Astrocyte (in vitro differentiated cells and primary cell): ENCODE data around the gene RRP9. TPM values are rescaled to one million over a fixed set of nuclear protein-coding genes. Genes with fewer than 3 reads are reported as not detected.

Source experiments
- DNase-seq: peaks from one replicate; pipeline ENCODE4 v3.0.0-alpha.2; 2010; ENCODE audit warnings: low read depth
- FAIRE-seq: peaks from 2 replicates; lab custom pipeline; 2011; peaks lifted over from hg19 to GRCh38; lab: Jason Lieb, UNC
- H2AFZ ChIP-seq: 2 replicates; pipeline ENCODE4 v1.6.0; 2012; ENCODE audit warnings: low read depth, low read length, inconsistent platforms
- H3K27ac ChIP-seq: 2 replicates; pipeline ENCODE4 v1.5.1; 2011; ENCODE audit warnings: low read depth, low read length, inconsistent platforms
- H3K27me3 ChIP-seq: 2 replicates; pipeline ENCODE4 v1.6.0; 2011; ENCODE audit warnings: low read length, inconsistent platforms; ENCODE audit not compliant: insufficient read depth
- H3K36me3 ChIP-seq: 2 replicates; pipeline ENCODE4 v1.5.1; 2011; ENCODE audit warnings: low read length, inconsistent platforms; ENCODE audit not compliant: insufficient read depth
- H3K4me1 ChIP-seq: 2 replicates; pipeline ENCODE4 v1.5.1; 2011; ENCODE audit warnings: low read length, inconsistent platforms; ENCODE audit not compliant: insufficient read depth
- H3K4me2 ChIP-seq: 2 replicates; pipeline ENCODE4 v1.6.0; 2012; ENCODE audit warnings: low read length, inconsistent platforms
- H3K4me3 ChIP-seq: 2 replicates; pipeline ENCODE4 v1.5.1; 2011; ENCODE audit warnings: low read depth, mild to moderate bottlenecking, low read length, inconsistent platforms; ENCODE audit not compliant: insufficient read depth
- H3K79me2 ChIP-seq: 2 replicates; pipeline ENCODE4 v1.6.0; 2012; ENCODE audit warnings: mild to moderate bottlenecking, low read length, inconsistent platforms; ENCODE audit not compliant: insufficient read depth
- H3K9ac ChIP-seq: 2 replicates; pipeline ENCODE4 v1.6.0; 2012; ENCODE audit warnings: mild to moderate bottlenecking, low read length, inconsistent platforms
- H3K9me3 ChIP-seq: 2 replicates; pipeline ENCODE4 v1.5.1; 2012; ENCODE audit warnings: low read depth, mild to moderate bottlenecking, low read length, inconsistent platforms; ENCODE audit not compliant: insufficient read depth
- H4K20me1 ChIP-seq: 2 replicates; pipeline ENCODE4 v1.6.0; 2012; ENCODE audit warnings: low read length, inconsistent platforms; ENCODE audit not compliant: insufficient read depth
- H3K27ac Mint-ChIP-seq: one replicate; pipeline ENCODE4 v1.8.0; 2021; ENCODE audit warnings: mild to moderate bottlenecking, mixed read lengths; ENCODE audit not compliant: unreplicated experiment
- H3K27me3 Mint-ChIP-seq: one replicate; pipeline ENCODE4 v1.8.0; 2021; ENCODE audit warnings: low read depth, mixed read lengths; ENCODE audit not compliant: unreplicated experiment
- H3K36me3 Mint-ChIP-seq: one replicate; pipeline ENCODE4 v1.8.0; 2021; ENCODE audit warnings: low read depth, mixed read lengths; ENCODE audit not compliant: unreplicated experiment
- H3K4me1 Mint-ChIP-seq: one replicate; pipeline ENCODE4 v1.8.0; 2021; ENCODE audit warnings: low read depth, mixed read lengths; ENCODE audit not compliant: unreplicated experiment
- H3K4me3 Mint-ChIP-seq: one replicate; pipeline ENCODE4 v1.8.0; 2021; ENCODE audit warnings: mild to moderate bottlenecking, moderate library complexity, mixed read lengths; ENCODE audit not compliant: unreplicated experiment
- H3K9me3 Mint-ChIP-seq: one replicate; pipeline ENCODE4 v1.8.0; 2021; ENCODE audit warnings: mild to moderate bottlenecking, mixed read lengths; ENCODE audit not compliant: unreplicated experiment
- CTCF ChIP-seq: IDR thresholded peaks from 2 replicates; pipeline ENCODE4 v1.5.1; 2011; ENCODE audit warnings: low read depth, mild to moderate bottlenecking, inconsistent platforms, low read length, moderate library complexity; ENCODE audit not compliant: insufficient read depth
- EZH2 ChIP-seq: IDR thresholded peaks from 2 replicates; pipeline ENCODE4 v1.6.1; 2012; ENCODE audit warnings: mild to moderate bottlenecking, low read length, inconsistent platforms; ENCODE audit not compliant: insufficient read depth
- total RNA-seq: library from RNA; stranded (reverse); gene quantifications from 2 replicates; pipeline ENCODE4 v1.2.1, GENCODE V29; 2021

Gene RRP9
- total RNA-seq, 1 donor from 2014 or later = 22.9 TPM

- Mint-ChIP-seq H3K9me3 (no peaks in the 10 kb centered on the region), H3K27ac (no peak overlapping the region), H3K27me3 (no peaks in the 10 kb centered on the region), H3K4me1 (no peaks in the 10 kb centered on the region), H3K36me3 (peaks cover 34% of the 10 kb centered on the region), H3K4me3 (no peak overlapping the region)
- H2AFZ ChIP-seq = no peak overlapping the region
- TF ChIP-seq EZH2 = no peak
- no peak for TF ChIP-seq CTCF
- peaks cover 3% of the 10 kb centered on the region for H3K4me1 ChIP-seq
- no peak overlapping the region for H3K4me3 ChIP-seq
- FAIRE-seq (no peak), DNase-seq (no peak)
- no peak overlapping the region for H3K9ac ChIP-seq
- H3K36me3 ChIP-seq = peaks cover 11% of the 10 kb centered on the region
- peaks cover 14% of the 10 kb centered on the region for H3K79me2 ChIP-seq
- no peak overlapping the region for H3K4me2 ChIP-seq
- peaks cover 28% of the 10 kb centered on the region for H4K20me1 ChIP-seq
- no peak overlapping the region for H3K27ac ChIP-seq
- H3K9me3 ChIP-seq = no peaks in the 10 kb centered on the region
- H3K27me3 ChIP-seq = no peaks in the 10 kb centered on the region
Measured at GRCh38 chr3:51934139-51934850, 7.4 kb downstream of the RRP9 start.

GRCh38 chr3:51933471-51934138 lies 8.1 kb downstream of the RRP9 start:
- H3K4me3 ChIP-seq = no peak overlapping the region
- H3K9me3 ChIP-seq = no peaks in the 10 kb centered on the region
- no peak overlapping the region for H3K4me3 Mint-ChIP-seq
- no peak overlapping the region for H3K27ac Mint-ChIP-seq
- H3K27me3 ChIP-seq = no peaks in the 10 kb centered on the region
- peaks cover 21% of the 10 kb centered on the region for H4K20me1 ChIP-seq
- DNase-seq = no peak
- TF ChIP-seq CTCF = no peak
- no peak for TF ChIP-seq EZH2
- no peak overlapping the region for H2AFZ ChIP-seq
- H3K36me3 ChIP-seq = peaks cover 11% of the 10 kb centered on the region
- no peaks in the 10 kb centered on the region for H3K4me1 Mint-ChIP-seq
- H3K9ac ChIP-seq = no peak overlapping the region
- no peak overlapping the region for H3K4me2 ChIP-seq
- FAIRE-seq = no peak
- no peak overlapping the region for H3K27ac ChIP-seq
- H3K79me2 ChIP-seq = peaks cover 7% of the 10 kb centered on the region
- H3K9me3 Mint-ChIP-seq = no peaks in the 10 kb centered on the region
- H3K36me3 Mint-ChIP-seq = peaks cover 34% of the 10 kb centered on the region
- H3K27me3 Mint-ChIP-seq = no peaks in the 10 kb centered on the region
- H3K4me1 ChIP-seq = peaks cover 3% of the 10 kb centered on the region
